ENCODE measurements around the gene OSBPL5. TPM values are rescaled to one million over a fixed set of nuclear protein-coding genes. Genes with fewer than 3 reads are reported as not detected.

The OSBPL5 gene
- total RNA-seq, 1 experiment from 2014 or later = 51.4 TPM

GRCh38 chr11:3137486-3138177, 27.5 kb downstream of the OSBPL5 start:
- no peaks in the 10 kb centered on the region for H3F3A ChIP-seq (ENCODE audit: low read length, unreplicated experiment)
- no peaks in the 10 kb centered on the region for H3K27me3 ChIP-seq (ENCODE audit: low read length)
- DNase-seq = no peak
- no peaks in the 10 kb centered on the region for H3K36me3 ChIP-seq (ENCODE audit: low read depth, low read length)
- H3K9me3 ChIP-seq (ENCODE audit: low read length) = no peaks in the 10 kb centered on the region
- no peaks in the 10 kb centered on the region for H4K20me1 ChIP-seq (ENCODE audit: low read length)
- H3K4me1 ChIP-seq (ENCODE audit: insufficient read depth, low read length) = no peaks in the 10 kb centered on the region
- no peak overlapping the region for H3K4me3 ChIP-seq (ENCODE audit: low read length)
- BruUV-seq (replicated peaks) = no TSS peak
- no peak overlapping the region for H3K4me2 ChIP-seq (ENCODE audit: low read length)
- H3K79me2 ChIP-seq (ENCODE audit: low read length) = no peaks in the 10 kb centered on the region
- no peak overlapping the region for H3K27ac ChIP-seq (ENCODE audit: low read length)
- CTCF ChIA-PET = no interaction called here
- POLR2A ChIA-PET (ENCODE audit: unreplicated experiment) = no interaction called here
- no peaks in the 10 kb centered on the region for H3K9me2 ChIP-seq (replicated peaks; ENCODE audit: low read length)
- TF ChIP-seq CTCF (conservative IDR thresholded peaks at IDR 0.05; ENCODE audit: low read depth, low read length) (no peak), EZH2 (IDR thresholded peaks at IDR 0.05; ENCODE audit: low read length, unreplicated experiment) (no peak), EZH2phosphoT487 (IDR thresholded peaks at IDR 0.05; ENCODE audit: borderline replicate concordance, low read length) (no peak)
- intact Hi-C loops (cut with micrococcal nuclease) = no loop called here
- no peak for ATAC-seq
- no peak overlapping the region for H2AFZ ChIP-seq (ENCODE audit: low read length)
- no peak overlapping the region for H3K9ac ChIP-seq (ENCODE audit: low read length)

DNA sequence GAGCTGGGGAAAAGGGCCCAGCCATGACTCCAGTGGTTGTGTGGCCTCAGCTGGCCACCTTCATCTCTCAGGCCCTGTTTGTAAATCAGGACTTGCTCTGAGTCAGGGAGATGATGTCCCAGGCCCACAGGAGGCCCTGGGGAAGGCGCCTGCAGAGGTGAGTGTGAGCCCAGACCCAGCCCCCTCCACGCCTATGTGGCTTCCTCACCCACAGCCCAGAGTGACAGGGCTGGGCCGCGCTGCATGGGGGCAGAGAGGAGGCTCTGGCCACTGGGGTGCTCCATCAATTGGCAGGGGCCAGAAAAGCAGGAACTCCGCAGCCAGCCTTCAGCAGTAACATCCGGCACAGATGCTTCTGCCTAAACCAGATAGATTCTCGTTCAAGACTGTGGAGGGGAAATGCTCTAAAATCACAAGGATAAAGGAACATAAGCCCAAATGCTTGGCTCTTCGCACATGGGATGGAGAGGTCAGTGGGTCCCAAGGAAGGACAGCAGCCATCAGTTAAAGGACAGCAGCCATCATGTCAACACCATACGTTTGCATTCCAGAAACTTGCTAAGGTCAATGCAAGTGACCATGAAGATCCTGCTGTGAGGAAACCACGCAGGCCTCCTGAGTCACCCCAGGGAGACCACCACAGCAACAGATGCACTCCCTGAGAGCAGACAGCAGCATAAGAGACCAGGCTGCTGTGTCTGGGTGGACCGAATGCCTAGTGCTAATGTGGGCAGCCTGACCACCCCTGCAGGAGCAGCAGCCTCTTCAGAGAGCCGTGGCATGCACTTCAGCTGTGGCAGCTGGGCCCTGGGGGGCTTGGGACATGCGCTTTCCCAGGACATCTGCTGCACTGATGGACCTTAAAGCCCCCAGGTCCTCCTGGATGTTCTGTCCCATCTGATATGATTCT, 28.3 kb downstream of the OSBPL5 start:
- ChIA-PET POLR2A (ENCODE audit: unreplicated experiment) (no interaction called here), CTCF (no interaction called here)
- Histone ChIP-seq H3K4me3 (ENCODE audit: low read length) (no peak overlapping the region), H3K27ac (ENCODE audit: low read length) (no peak overlapping the region), H3K9me2 (replicated peaks; ENCODE audit: low read length) (no peaks in the 10 kb centered on the region), H3K9ac (ENCODE audit: low read length) (no peak overlapping the region), H4K20me1 (ENCODE audit: low read length) (no peaks in the 10 kb centered on the region), H3K9me3 (ENCODE audit: low read length) (no peaks in the 10 kb centered on the region), H3K79me2 (ENCODE audit: low read length) (no peaks in the 10 kb centered on the region), H3K4me1 (ENCODE audit: insufficient read depth, low read length) (no peaks in the 10 kb centered on the region), H3K4me2 (ENCODE audit: low read length) (no peak overlapping the region), H2AFZ (ENCODE audit: low read length) (no peak overlapping the region), H3K27me3 (ENCODE audit: low read length) (no peaks in the 10 kb centered on the region), H3F3A (ENCODE audit: low read length, unreplicated experiment) (no peaks in the 10 kb centered on the region), H3K36me3 (ENCODE audit: low read depth, low read length) (no peaks in the 10 kb centered on the region)
- no peak for TF ChIP-seq EZH2phosphoT487 (IDR thresholded peaks at IDR 0.05; ENCODE audit: borderline replicate concordance, low read length)
- no peak for TF ChIP-seq EZH2 (IDR thresholded peaks at IDR 0.05; ENCODE audit: low read length, unreplicated experiment)
- no peak for TF ChIP-seq CTCF (conservative IDR thresholded peaks at IDR 0.05; ENCODE audit: low read depth, low read length)
- intact Hi-C loops (cut with micrococcal nuclease) = no loop called here
- no peak for ATAC-seq
- DNase-seq = no peak
- BruUV-seq (replicated peaks) = no TSS peak
